K562 (cell line): Measurements from ENCODE around the gene NMUR1. TPM values are rescaled to one million over a fixed set of nuclear protein-coding genes. Genes with fewer than 3 reads are reported as not detected.

Source experiments
- ATF7 ChIP-seq: fragments of 450-650 bp; IDR thresholded peaks from 2 replicates; pipeline ENCODE4 v1.7.1; 2014; ENCODE audit warnings: mild to moderate bottlenecking, moderate library complexity
- E2F3 ChIP-seq: fragments of 250-450 bp; sonication (Bioruptor Pico); IDR thresholded peaks from 2 replicates; pipeline ENCODE4 v1.4.0; 2020; ENCODE audit warnings: mild to moderate bottlenecking
- EP400 ChIP-seq: fragments of 450-650 bp; IDR thresholded peaks from 2 replicates; pipeline ENCODE4 v1.6.1; 2017; ENCODE audit warnings: antibody characterized with exemption, mild to moderate bottlenecking, moderate library complexity
- ESRRA ChIP-seq: fragments of 450-650 bp; IDR thresholded peaks from 2 replicates; pipeline ENCODE4 v1.6.1; 2014; ENCODE audit warnings: low read depth, mild to moderate bottlenecking, moderate library complexity, borderline replicate concordance
- HLTF ChIP-seq: fragments of 450-650 bp; IDR thresholded peaks from 2 replicates; pipeline ENCODE4 v1.6.1; 2016
- HNRNPL ChIP-seq: fragments of 200-400 bp; formaldehyde crosslinking; IDR thresholded peaks from 2 replicates; pipeline ENCODE4 v1.6.1; 2017; ENCODE audit warnings: low read depth, mild to moderate bottlenecking, low read length
- MEIS2 ChIP-seq: fragments of 450-650 bp; IDR thresholded peaks from 2 replicates; pipeline ENCODE4 v1.6.1; 2014; ENCODE audit warnings: mild to moderate bottlenecking; ENCODE audit not compliant: partially characterized antibody
- MTA1 ChIP-seq: fragments of 450-650 bp; IDR thresholded peaks from 2 replicates; pipeline ENCODE4 v1.6.1; 2017; ENCODE audit warnings: borderline replicate concordance
- MYC ChIP-seq, 2 experiments: fragments of 250-450 bp in 1 of 2; sonication (Bioruptor Pico) in 1 of 2; IDR thresholded peaks; 2 replicates each; pipeline versions ENCODE4 v1.5.1 to v1.6.1; 2012 to 2021; ENCODE audit warnings: low read depth in 2 of 2, borderline replicate concordance in 1 of 2, improper control_type of control experiment in 1 of 2, low read length in 1 of 2, mild to moderate bottlenecking in 1 of 2, moderate library complexity in 1 of 2
- NEUROD1 ChIP-seq: fragments of 150-350 bp; IDR thresholded peaks from 2 replicates; pipeline ENCODE4 v1.6.1; 2014; ENCODE audit warnings: borderline replicate concordance, low read length, low read depth; ENCODE audit not compliant: partially characterized antibody
- PHF8 ChIP-seq: fragments of 200-600 bp; sonication (generic); IDR thresholded peaks from 2 replicates; pipeline ENCODE4 v1.6.1; 2012; ENCODE audit warnings: mixed run types, mild to moderate bottlenecking, inconsistent platforms, low read length, moderate library complexity, borderline replicate concordance
- RHOXF2B ChIP-seq: fragments of 250-450 bp; sonication (Bioruptor Pico); conservative IDR thresholded peaks from 2 replicates; pipeline ENCODE4 v1.5.1; 2021
- ZNF175 ChIP-seq: fragments of 200-800 bp; sonication (Bioruptor generic); IDR thresholded peaks from 2 replicates; pipeline ENCODE4 v1.6.1; 2016; ENCODE audit warnings: low read depth, mild to moderate bottlenecking, missing genetic modification characterization, missing compliant biosample characterization
- ZNF263 ChIP-seq: sonication (generic); formaldehyde crosslinking; IDR thresholded peaks from 2 replicates; pipeline ENCODE4 v1.8.0; 2022; ENCODE audit warnings: mild to moderate bottlenecking, missing genetic modification reagents, borderline replicate concordance
- polyA plus RNA-seq, 8 experiments: library from polyadenylated mRNA; depleted of rRNA in 4 of 8; stranded (reverse) in 5 of 8; unstranded in 3 of 8; fragments of >200 nt; fragmentation: Nextera tagmentation in 2 of 8; fragmentation: Illumina TruSeq in 1 of 8; extraction: Ambion mirVana in 2 of 8; extraction: Trizol in 1 of 8; gene quantifications; 2 replicates each; pipeline versions ENCODE4 v1.2.1 to v1.2.3, GENCODE V29; 2011 to 2014; ENCODE audit warnings: inconsistent platforms in 1 of 8, missing spikeins in 1 of 8
- total RNA-seq, 7 experiments: library from RNA; depleted of rRNA in 6 of 7; stranded (reverse); fragments of >200 nt in 6 of 7; fragmentation: Illumina TruSeq in 2 of 7; extraction: Trizol in 2 of 7; gene quantifications; 2 replicates each; pipeline versions ENCODE4 v1.2.1 to v1.2.3, GENCODE V29; 2011 to 2021; ENCODE audit warnings: low replicate concordance in 1 of 7
- TF ChIP-seq, protein P1 (sequence below): fragments of 450-650 bp; IDR thresholded peaks from 2 replicates; pipeline ENCODE4 v1.6.1; 2016
- TF ChIP-seq, protein P2 (sequence below): fragments of 450-650 bp; IDR thresholded peaks from 2 replicates; pipeline ENCODE4 v1.6.1; 2016; ENCODE audit warnings: low read depth, mild to moderate bottlenecking, moderate library complexity
- TF ChIP-seq, protein P3 (sequence below): sonication (generic); formaldehyde crosslinking; IDR thresholded peaks from 2 replicates; pipeline ENCODE4 v1.8.0; 2022; ENCODE audit warnings: missing genetic modification reagents, mild to moderate bottlenecking, moderate library complexity, borderline replicate concordance
- TF ChIP-seq, protein P4 (sequence below): sonication (generic); formaldehyde crosslinking; IDR thresholded peaks from 2 replicates; pipeline ENCODE4 v1.8.1; 2022; ENCODE audit warnings: missing genetic modification reagents
- TF ChIP-seq, protein P5 (sequence below): sonication (generic); IDR thresholded peaks from 2 replicates; pipeline ENCODE4 v1.6.1; 2016
- TF ChIP-seq, protein P6 (sequence below): IDR thresholded peaks from 2 replicates; pipeline ENCODE4 v1.6.1; 2014; ENCODE audit warnings: antibody characterized with exemption

NMUR1 gene
- total and polyA plus RNA-seq, 9 of the 15 experiments (the other 6 are each of a cell fraction or from before 2014, with no cell fraction given), result 0.01 to 0.27 (median 0.15) TPM

DNA sequence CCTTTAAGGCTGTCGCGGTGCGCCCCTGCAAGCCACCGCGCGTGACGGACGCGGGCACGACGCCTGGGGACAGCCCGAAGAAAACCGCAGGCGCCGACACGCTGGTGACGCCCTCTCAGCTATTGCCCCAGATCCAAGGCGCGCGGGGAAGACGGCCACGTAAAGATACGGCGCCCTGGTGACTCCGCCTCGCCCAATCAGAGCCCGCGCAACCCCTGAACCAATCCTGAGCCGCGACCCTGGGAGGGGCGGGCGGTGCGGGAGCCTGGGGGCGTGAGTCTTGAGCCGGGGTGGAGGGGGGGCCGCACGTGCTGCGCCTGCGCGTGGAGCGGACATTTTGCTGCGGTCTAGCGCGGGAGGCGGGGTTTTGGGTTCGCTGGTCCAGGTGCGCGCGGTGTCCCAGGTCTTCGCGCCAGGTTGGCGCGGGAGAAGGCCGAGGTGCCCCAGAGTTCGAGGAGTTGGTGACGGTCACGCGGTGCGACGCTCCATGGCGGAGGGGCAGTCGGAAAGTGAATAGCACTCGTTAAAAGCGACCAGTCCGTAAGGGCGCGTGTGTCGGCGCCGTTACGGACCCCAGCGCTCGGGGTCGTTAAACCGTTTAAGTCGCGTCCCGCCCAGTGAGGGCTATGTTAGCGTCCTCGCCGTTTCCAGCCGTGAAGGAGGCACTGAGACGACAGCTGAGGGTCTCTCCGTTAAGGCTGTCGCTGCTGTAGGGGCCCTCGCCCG, 15.9 kb downstream of the NMUR1 start (continued):
- TF ChIP-seq ZNF263 (CRISPR knock-in tag), result peak; percentile 29; the same call in 1 of the 2 replicates
- TF ChIP-seq, protein P1, sequence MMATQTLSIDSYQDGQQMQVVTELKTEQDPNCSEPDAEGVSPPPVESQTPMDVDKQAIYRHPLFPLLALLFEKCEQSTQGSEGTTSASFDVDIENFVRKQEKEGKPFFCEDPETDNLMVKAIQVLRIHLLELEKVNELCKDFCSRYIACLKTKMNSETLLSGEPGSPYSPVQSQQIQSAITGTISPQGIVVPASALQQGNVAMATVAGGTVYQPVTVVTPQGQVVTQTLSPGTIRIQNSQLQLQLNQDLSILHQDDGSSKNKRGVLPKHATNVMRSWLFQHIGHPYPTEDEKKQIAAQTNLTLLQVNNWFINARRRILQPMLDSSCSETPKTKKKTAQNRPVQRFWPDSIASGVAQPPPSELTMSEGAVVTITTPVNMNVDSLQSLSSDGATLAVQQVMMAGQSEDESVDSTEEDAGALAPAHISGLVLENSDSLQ, result peak; percentile 61; the same call in 1 of the 2 replicates
- TF ChIP-seq E2F3 (CRISPR knock-in tag), result peak; percentile 76
- TF ChIP-seq, protein P2, sequence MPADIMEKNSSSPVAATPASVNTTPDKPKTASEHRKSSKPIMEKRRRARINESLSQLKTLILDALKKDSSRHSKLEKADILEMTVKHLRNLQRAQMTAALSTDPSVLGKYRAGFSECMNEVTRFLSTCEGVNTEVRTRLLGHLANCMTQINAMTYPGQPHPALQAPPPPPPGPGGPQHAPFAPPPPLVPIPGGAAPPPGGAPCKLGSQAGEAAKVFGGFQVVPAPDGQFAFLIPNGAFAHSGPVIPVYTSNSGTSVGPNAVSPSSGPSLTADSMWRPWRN, result peak; percentile 73
- TF ChIP-seq MYC (IDR thresholded peaks at IDR 0.05; ENCODE audit: low read depth, low read length), result peak; percentile 71
- TF ChIP-seq MYC (CRISPR knock-in tag; IDR thresholded peaks at IDR 0.05; ENCODE audit: borderline replicate concordance, low read depth), result peak; percentile 78
- peak; percentile 83; the same call in 1 of the 2 replicates for TF ChIP-seq EP400
- TF ChIP-seq, protein P3, sequence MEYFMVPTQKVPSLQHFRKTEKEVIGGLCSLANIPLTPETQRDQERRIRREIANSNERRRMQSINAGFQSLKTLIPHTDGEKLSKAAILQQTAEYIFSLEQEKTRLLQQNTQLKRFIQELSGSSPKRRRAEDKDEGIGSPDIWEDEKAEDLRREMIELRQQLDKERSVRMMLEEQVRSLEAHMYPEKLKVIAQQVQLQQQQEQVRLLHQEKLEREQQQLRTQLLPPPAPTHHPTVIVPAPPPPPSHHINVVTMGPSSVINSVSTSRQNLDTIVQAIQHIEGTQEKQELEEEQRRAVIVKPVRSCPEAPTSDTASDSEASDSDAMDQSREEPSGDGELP (CRISPR knock-in tag), result peak; percentile 86
- TF ChIP-seq, protein P4, sequence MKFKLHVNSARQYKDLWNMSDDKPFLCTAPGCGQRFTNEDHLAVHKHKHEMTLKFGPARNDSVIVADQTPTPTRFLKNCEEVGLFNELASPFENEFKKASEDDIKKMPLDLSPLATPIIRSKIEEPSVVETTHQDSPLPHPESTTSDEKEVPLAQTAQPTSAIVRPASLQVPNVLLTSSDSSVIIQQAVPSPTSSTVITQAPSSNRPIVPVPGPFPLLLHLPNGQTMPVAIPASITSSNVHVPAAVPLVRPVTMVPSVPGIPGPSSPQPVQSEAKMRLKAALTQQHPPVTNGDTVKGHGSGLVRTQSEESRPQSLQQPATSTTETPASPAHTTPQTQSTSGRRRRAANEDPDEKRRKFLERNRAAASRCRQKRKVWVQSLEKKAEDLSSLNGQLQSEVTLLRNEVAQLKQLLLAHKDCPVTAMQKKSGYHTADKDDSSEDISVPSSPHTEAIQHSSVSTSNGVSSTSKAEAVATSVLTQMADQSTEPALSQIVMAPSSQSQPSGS (CRISPR knock-in tag), result peak; percentile 54; the same call in 1 of the 2 replicates
- TF ChIP-seq, protein P5, sequence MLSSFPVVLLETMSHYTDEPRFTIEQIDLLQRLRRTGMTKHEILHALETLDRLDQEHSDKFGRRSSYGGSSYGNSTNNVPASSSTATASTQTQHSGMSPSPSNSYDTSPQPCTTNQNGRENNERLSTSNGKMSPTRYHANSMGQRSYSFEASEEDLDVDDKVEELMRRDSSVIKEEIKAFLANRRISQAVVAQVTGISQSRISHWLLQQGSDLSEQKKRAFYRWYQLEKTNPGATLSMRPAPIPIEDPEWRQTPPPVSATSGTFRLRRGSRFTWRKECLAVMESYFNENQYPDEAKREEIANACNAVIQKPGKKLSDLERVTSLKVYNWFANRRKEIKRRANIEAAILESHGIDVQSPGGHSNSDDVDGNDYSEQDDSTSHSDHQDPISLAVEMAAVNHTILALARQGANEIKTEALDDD, result no peak
- TF ChIP-seq, protein P6, sequence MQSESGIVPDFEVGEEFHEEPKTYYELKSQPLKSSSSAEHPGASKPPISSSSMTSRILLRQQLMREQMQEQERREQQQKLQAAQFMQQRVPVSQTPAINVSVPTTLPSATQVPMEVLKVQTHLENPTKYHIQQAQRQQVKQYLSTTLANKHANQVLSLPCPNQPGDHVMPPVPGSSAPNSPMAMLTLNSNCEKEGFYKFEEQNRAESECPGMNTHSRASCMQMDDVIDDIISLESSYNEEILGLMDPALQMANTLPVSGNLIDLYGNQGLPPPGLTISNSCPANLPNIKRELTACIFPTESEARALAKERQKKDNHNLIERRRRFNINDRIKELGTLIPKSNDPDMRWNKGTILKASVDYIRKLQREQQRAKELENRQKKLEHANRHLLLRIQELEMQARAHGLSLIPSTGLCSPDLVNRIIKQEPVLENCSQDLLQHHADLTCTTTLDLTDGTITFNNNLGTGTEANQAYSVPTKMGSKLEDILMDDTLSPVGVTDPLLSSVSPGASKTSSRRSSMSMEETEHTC, result peak; percentile 22; the same call in 1 of the 2 replicates
- TF ChIP-seq RHOXF2B (CRISPR knock-in tag), result 0 out of 2 replicates have a peak, but pooled peaks have one; percentile 63
- TF ChIP-seq HNRNPL, result no peak
- peak; percentile 89 for TF ChIP-seq PHF8
- 0 out of 2 replicates have a peak, but pooled peaks have one; percentile 36 for TF ChIP-seq ZNF175 (CRISPR knock-in tag)
- TF ChIP-seq ESRRA, result peak; percentile 90; the same call in 1 of the 2 replicates
- peak; percentile 45 for TF ChIP-seq MEIS2
- peak; percentile 61; the same call in 1 of the 2 replicates for TF ChIP-seq ATF7
- TF ChIP-seq NEUROD1, result peak; percentile 33
- TF ChIP-seq MTA1, result peak; percentile 84
- TF ChIP-seq HLTF, result no peak
